Activated naive CD8-positive, alpha-beta T cell treated with anti-CD3 and anti-CD28 coated beads, Interleukin-2, amount 10 ng/mL, durations not matched to agents 7 days and 5 days (primary cell): ENCODE results near the gene DNAJB8. TPM values are rescaled to one million over a fixed set of nuclear protein-coding genes. Genes with fewer than 3 reads are reported as not detected.

Experiments used
- ATAC-seq: fragments of 150-1000 bp; cut with Tn5 transposase; one replicate; pipeline ENCODE4 v1.10.0; 2021; ENCODE audit warnings: low read depth, moderate library complexity
- POLR2A ChIA-PET: fragments of 350-600 bp; sonication (Branson Sonifier 250); formaldehyde crosslinking; loops from one replicate; lab custom pipeline; 2021; ENCODE audit warnings: antibody characterized with exemption; lab: Charles Lee
- DNase-seq: peaks from one replicate; pipeline ENCODE4 v3.0.0; 2021
- H3K27ac Mint-ChIP-seq: one replicate; pipeline ENCODE4 v1.8.0; 2022; ENCODE audit warnings: mild to moderate bottlenecking, mixed read lengths
- H3K27me3 Mint-ChIP-seq: one replicate; pipeline ENCODE4 v1.8.0; 2022; ENCODE audit warnings: mild to moderate bottlenecking, moderate library complexity, mixed read lengths
- H3K36me3 Mint-ChIP-seq: one replicate; pipeline ENCODE4 v1.8.0; 2021; ENCODE audit warnings: mild to moderate bottlenecking, mixed read lengths
- H3K4me1 Mint-ChIP-seq: one replicate; pipeline ENCODE4 v1.8.0; 2021; ENCODE audit warnings: mixed read lengths
- H3K4me3 Mint-ChIP-seq: one replicate; pipeline ENCODE4 v1.8.0; 2022; ENCODE audit warnings: mild to moderate bottlenecking, moderate library complexity, mixed read lengths
- H3K9me3 Mint-ChIP-seq: one replicate; pipeline ENCODE4 v1.8.0; 2021; ENCODE audit warnings: mixed read lengths
- total RNA-seq, 2 experiments: library from RNA; stranded (reverse); gene quantifications; one replicate each; pipeline ENCODE4 v1.2.3, GENCODE V29; 2021

Gene DNAJB8
- total RNA-seq, 2 experiments from 2014 or later, result not detected

DNA sequence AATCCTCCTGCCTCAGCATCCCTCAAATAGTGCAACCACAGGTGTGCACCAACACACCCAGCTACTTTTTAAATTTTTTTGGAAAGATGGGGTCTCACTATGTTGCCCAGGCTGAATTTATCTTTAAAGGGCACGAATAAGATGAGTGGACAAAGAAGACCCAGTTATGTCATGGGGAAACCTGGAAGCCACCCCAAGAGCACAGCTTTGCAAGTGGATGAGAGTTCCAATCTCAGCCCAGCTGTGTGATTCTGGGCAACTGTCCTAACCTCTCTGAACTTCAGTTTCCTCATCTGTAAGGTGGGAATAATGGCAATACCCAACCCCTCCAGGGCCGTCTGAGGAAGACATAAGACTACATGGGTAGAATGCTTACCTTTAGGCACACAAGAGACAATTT lies 32.2 kb downstream of the DNAJB8 start:
- Mint-ChIP-seq H3K27ac (no peak overlapping the region), H3K4me3 (no peak overlapping the region)
- POLR2A ChIA-PET, result no interaction called here

DNA sequence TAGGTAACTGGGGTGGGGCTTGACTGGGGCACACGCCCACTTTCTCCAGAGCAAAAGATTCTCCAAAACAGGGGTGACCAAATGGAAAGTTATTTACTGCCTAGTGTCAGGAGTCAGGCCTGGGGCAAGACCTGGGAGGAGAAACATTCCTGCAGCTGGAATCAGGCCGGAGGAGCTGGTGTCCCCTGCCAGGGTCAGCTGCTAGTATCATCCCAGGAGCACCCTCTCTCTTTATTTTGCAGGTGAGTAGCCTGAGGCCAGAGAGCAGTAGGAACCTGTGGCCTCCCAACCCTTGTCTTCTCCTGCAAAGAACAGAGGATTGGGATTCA lies 32.9 kb downstream of the DNAJB8 start:
- H3K4me3 Mint-ChIP-seq, result no peak overlapping the region
- ATAC-seq (no peak), DNase-seq (no peak)
- no peaks in the 10 kb centered on the region for H3K36me3 Mint-ChIP-seq
- no peak overlapping the region for H3K27ac Mint-ChIP-seq
- H3K27me3 Mint-ChIP-seq, result peaks cover 49% of the 10 kb centered on the region
- H3K9me3 Mint-ChIP-seq, result no peaks in the 10 kb centered on the region
- POLR2A ChIA-PET, result no interaction called here
- no peaks in the 10 kb centered on the region for H3K4me1 Mint-ChIP-seq

More for the DNA sequence above, 32.2 kb downstream of the DNAJB8 start:
- H3K27me3 Mint-ChIP-seq, result peaks cover 51% of the 10 kb centered on the region
- H3K36me3 Mint-ChIP-seq, result no peaks in the 10 kb centered on the region
- H3K4me1 Mint-ChIP-seq, result no peaks in the 10 kb centered on the region
- DNase-seq (no peak), ATAC-seq (no peak)
- no peaks in the 10 kb centered on the region for H3K9me3 Mint-ChIP-seq

DNA sequence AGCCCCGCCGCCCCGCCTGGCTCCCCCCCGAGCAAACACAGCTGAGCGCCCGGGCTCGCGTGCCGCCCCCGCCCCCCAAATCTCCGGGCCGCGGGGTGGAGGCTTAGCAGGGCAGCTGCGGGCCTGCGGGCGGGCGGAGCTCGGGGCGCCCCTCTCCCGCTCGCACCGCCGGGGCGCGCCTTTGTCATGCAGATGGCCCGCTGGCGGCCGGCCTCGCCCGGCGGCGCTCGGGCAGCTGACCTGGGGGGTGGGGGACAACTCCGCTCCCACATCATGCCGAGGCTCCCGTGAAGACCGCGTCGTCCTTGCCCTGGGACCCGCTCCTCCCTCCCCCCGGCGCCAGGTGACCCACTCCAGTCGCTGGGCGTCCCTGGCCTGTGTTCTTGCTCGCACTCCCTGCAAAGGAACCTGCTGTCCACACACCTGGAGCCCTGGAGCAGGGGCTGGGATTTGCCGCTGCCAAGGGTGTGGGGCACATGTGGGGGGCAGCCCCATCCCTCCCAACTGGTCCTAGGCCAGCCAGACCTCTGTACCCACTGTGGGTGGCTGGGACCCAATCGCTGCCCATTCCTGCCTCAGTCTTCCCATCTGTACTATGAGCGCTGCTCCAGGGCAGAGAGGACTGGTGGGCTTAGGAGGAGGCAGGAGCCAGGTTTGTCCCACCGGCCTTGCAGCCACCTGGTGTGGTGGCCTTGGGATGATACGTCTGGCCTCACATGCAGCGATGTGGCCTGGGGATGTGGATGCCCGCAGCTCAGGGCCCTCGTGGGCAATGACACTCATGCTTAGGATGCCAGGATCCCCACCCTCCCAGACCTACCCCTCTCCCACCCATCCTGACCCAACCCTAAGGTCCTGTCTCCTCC lies 33.5 kb downstream of the DNAJB8 start:
- no peak for ATAC-seq
- POLR2A ChIA-PET, result no interaction called here
- H3K4me1 Mint-ChIP-seq, result no peaks in the 10 kb centered on the region
- no peak overlapping the region for H3K27ac Mint-ChIP-seq
- no peak overlapping the region for H3K4me3 Mint-ChIP-seq
- peaks cover 50% of the 10 kb centered on the region for H3K27me3 Mint-ChIP-seq
- H3K36me3 Mint-ChIP-seq, result no peaks in the 10 kb centered on the region
- no peak for DNase-seq
- no peaks in the 10 kb centered on the region for H3K9me3 Mint-ChIP-seq

DNA sequence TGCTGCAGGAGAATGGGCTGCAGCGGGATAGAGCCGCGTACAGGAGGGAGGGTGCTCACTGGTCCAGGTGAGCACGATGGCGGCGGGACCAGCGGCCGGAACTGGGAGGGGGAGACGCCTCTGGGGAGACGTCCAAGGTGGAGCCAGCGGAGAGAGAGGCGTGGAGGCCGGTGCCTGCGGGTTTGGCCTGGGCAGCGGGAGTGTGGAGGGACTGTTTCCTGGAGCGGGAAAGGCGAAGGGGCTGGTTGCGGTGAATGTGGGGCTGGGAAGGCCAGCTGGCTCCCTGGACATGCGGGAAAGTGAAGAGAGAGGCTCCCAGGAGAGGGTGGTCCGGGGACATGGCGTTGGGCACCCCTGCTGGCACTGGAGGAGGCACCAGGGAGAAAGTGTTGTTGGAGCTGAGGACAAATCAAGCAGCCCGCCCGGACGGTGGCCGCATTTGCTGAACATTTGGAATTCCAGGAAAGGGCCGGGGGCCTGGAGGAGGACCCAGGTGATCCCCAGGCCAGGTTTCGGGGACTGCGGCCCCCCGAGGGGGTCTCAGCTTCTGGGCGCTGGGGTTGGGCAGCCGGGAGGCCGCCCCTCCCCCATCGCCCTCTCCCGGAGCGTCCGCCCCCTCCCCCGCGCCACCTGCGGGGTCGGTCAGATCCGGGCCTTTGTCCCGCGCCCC lies 34.3 kb downstream of the DNAJB8 start:
- Mint-ChIP-seq H3K27me3 (peaks cover 55% of the 10 kb centered on the region), H3K4me1 (no peaks in the 10 kb centered on the region), H3K4me3 (no peak overlapping the region), H3K9me3 (no peaks in the 10 kb centered on the region), H3K27ac (no peak overlapping the region), H3K36me3 (no peaks in the 10 kb centered on the region)
- DNase-seq, result no peak
- ATAC-seq, result no peak
- POLR2A ChIA-PET, result no interaction called here

DNA sequence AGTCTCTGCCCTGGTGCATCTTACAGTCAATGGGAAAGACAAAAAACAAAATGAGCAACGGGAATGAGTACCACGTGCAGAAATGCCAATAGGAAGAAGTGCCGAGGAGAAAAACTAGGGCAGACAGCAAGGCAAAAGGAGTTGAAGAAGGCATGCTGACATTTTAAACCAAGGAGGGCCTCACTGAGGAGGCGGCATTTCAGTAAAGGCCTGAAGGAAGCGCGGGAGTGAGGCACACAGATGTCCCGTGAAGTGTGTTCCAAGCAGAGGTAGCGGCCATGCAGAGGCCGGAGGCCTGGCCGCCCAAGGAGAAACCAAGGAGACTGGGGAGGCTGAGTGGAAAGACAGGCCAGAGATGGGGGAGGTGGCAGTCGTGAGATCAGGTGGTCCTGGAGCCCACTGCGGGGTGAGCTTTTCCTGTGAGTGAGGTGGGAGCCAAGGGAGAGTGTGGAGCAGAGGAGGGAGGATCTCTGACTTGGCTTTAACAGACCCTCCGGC lies 34.8 kb downstream of the DNAJB8 start:
- Mint-ChIP-seq H3K27me3 (peaks cover 55% of the 10 kb centered on the region), H3K4me1 (no peaks in the 10 kb centered on the region), H3K36me3 (no peaks in the 10 kb centered on the region), H3K4me3 (no peak overlapping the region), H3K9me3 (no peaks in the 10 kb centered on the region), H3K27ac (no peak overlapping the region)
- ATAC-seq (no peak), DNase-seq (no peak)
- POLR2A ChIA-PET, result no interaction called here

DNA sequence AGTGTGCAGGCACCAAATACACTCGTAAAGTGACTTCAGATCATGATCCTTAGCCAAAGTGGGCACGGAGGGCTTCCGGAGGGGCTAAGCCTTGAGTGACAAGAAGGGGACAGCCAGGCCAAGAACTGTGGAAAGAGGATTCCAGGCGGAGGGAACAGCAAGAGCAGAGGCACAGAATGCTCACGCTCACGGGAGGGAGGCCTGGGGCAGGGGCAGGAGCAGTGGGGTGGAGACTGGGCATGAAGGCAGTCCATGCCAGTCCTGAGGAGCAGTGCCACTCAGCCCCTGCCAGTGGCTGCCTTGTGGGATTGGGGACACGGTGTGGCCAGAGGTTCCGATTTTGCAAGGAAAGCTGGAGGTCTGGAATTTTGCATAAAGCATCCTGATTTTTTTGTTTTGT lies 36.0 kb downstream of the DNAJB8 start:
- no peak for ATAC-seq
- H3K4me3 Mint-ChIP-seq, result no peak overlapping the region
- no peaks in the 10 kb centered on the region for H3K36me3 Mint-ChIP-seq
- POLR2A ChIA-PET, result no interaction called here
- no peaks in the 10 kb centered on the region for H3K4me1 Mint-ChIP-seq
- H3K9me3 Mint-ChIP-seq, result no peaks in the 10 kb centered on the region
- H3K27me3 Mint-ChIP-seq, result peaks cover 47% of the 10 kb centered on the region
- no peak overlapping the region for H3K27ac Mint-ChIP-seq
- DNase-seq, result no peak

DNA sequence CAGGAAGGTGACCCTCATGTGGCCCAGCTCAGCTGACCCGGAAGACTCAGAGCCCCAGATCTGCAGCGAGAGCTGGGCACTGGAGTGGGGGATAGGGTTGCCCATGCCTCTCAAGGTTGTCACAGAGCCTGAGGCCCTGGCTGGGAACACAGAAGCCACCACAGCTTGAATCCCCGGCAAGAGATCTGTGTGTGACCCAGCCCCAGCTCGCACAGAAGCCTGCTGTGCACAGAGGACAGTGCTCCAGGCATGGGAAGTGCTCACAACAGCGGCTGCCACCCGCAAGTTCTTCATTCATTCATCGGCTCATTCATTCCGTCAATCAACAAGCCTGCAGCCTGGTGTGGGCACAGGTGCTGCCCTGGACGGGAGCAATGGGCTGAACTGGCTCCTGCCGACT lies 36.4 kb downstream of the DNAJB8 start:
- ATAC-seq (no peak), DNase-seq (no peak)
- Mint-ChIP-seq H3K4me3 (no peak overlapping the region), H3K27ac (no peak overlapping the region), H3K36me3 (no peaks in the 10 kb centered on the region), H3K27me3 (peaks cover 47% of the 10 kb centered on the region), H3K9me3 (no peaks in the 10 kb centered on the region), H3K4me1 (no peaks in the 10 kb centered on the region)
- POLR2A ChIA-PET, result interaction anchor here (0.5 kb wide), 1 partner anchor 277 kb away, joined by 3 read pairs; no protein-coding TSS in a partner anchor

DNA sequence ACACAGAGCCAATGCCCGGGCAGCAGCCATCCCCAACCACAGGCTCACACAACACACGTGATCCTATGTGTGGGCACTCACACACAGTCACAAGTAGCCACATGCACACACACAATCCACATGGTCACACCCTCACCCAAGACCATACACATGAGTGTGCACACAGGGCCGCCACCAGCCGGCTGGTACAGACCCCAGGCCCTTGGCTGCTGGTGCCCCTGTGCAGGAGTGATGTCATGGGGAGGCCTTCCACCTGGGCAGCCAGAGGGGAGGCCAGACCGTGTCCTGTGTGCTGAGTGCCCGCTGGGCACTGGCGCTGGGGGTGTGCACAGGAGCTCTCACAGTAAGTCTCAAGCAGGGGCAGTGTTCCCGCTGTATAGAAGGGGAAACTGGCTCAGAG lies 36.9 kb downstream of the DNAJB8 start:
- DNase-seq (no peak), ATAC-seq (no peak)
- Mint-ChIP-seq H3K4me1 (no peaks in the 10 kb centered on the region), H3K27me3 (peaks cover 47% of the 10 kb centered on the region), H3K36me3 (no peaks in the 10 kb centered on the region), H3K9me3 (no peaks in the 10 kb centered on the region), H3K4me3 (no peak overlapping the region), H3K27ac (no peak overlapping the region)
- POLR2A ChIA-PET, result interaction anchor here (0.5 kb wide), 1 partner anchor 276 kb away, joined by 3 read pairs; no protein-coding TSS in a partner anchor

DNA sequence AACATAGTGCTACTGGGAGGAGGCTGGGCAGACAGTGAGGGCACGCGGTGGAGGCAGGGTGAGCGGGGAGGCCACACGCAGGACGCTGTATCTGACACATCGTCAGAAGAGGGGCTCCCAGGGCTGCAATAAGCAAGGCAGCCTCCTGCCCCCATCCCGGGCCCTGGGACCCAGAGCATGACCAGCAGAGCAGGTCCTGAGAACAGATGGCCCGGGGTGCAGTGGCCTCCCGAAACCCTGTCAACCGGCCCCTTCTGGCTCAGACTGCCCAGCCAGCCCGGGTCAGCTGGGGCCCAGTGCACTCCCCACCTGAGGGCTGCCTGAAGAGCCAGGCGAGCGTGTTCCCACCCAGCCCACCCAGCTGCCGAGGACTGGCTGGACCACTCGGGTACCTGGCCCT lies 37.4 kb downstream of the DNAJB8 start:
- Mint-ChIP-seq H3K9me3 (no peaks in the 10 kb centered on the region), H3K27ac (no peak overlapping the region), H3K27me3 (peaks cover 42% of the 10 kb centered on the region), H3K4me1 (no peaks in the 10 kb centered on the region), H3K4me3 (no peak overlapping the region), H3K36me3 (no peaks in the 10 kb centered on the region)
- POLR2A ChIA-PET, result no interaction called here
- DNase-seq (no peak), ATAC-seq (no peak)

DNA sequence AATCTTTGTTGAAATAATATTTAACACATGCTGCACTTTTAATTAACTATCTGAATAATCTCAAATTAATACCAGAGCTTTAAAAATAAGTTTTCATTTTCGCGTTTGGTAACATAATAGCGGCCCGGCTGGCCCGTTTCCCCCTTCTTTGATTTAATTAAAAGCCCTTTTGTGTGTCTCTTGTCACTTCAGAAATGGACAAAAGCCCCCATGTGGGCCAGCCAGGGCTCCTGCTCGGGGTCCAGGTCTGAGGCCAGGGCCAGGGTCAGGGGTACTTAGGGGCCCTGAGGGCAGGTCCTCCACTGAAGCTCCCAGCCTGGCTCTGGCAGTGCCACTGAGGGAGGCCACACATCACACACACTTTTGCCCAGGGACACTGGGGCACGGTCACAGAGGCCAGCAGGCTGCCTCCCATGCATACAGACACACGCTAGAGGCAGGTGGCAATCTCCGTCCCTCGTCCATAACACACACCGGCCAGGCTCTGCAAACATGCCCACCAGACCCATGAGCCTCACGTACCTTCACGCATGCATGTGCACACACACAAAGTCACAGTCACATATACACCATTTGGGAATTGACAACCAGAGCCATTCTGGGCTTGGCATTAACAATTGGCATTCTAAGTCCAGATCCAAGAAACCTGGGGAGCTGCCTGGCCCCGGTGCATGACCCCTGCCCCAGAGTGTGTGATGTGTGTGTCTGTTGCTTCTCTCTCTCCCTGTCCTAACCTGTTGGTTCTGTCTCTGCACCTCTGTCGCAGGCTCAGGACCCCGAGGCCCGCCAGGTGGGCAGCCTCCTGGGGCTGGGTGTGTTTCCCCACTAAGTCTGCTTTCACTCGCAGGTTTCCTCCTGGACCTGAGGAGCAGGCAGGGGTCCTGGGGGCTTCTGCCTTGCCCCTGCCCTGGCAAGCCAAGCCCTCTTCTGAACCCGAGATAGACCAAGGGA lies 38.5 kb downstream of the DNAJB8 start:
- no peak overlapping the region for H3K4me3 Mint-ChIP-seq

DNA sequence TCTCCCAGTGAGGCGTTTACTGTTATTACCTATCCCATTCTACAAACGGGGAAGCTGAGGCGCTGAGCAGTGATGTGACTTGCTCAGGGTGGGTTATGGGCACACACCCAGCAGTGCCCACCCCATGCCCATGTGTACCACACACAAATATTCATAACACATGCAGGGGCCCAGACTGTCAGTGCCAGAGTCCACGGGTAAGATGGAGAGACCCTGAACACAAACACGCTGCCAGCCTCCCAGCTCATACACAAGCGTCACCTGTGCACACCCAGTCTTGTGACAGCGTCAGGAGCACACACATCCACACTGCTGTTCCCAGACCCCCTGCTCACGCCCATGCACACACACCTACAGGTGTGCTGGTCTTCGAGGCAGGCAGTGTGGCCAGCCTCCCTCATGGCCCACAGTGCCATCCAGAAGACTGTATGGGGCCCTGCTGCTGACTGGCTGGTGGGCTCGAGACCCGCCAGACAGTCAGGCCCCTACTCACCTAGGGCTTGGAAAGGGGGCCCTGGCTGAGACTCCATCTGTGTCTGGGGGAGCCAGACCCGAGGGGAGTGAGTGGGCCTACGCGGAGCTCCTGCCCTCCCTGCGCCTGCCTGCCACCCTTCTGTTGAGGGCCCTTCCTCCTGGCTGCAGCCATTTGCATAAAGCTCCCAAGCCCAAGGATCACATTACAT lies 39.4 kb downstream of the DNAJB8 start:
- Mint-ChIP-seq H3K4me1 (peaks cover 2% of the 10 kb centered on the region), H3K9me3 (no peaks in the 10 kb centered on the region), H3K36me3 (no peaks in the 10 kb centered on the region), H3K27ac (no peak overlapping the region), H3K4me3 (no peak overlapping the region), H3K27me3 (peaks cover 35% of the 10 kb centered on the region)
- no peak for ATAC-seq
- no peak for DNase-seq
- POLR2A ChIA-PET, result no interaction called here

More for the DNA sequence above, 38.5 kb downstream of the DNAJB8 start:
- POLR2A ChIA-PET, result no interaction called here
- DNase-seq (no peak), ATAC-seq (no peak)
- no peak overlapping the region for H3K27ac Mint-ChIP-seq
- no peaks in the 10 kb centered on the region for H3K36me3 Mint-ChIP-seq
- H3K4me1 Mint-ChIP-seq, result peaks cover 2% of the 10 kb centered on the region
- H3K27me3 Mint-ChIP-seq, result peaks cover 37% of the 10 kb centered on the region
- H3K9me3 Mint-ChIP-seq, result no peaks in the 10 kb centered on the region

DNA sequence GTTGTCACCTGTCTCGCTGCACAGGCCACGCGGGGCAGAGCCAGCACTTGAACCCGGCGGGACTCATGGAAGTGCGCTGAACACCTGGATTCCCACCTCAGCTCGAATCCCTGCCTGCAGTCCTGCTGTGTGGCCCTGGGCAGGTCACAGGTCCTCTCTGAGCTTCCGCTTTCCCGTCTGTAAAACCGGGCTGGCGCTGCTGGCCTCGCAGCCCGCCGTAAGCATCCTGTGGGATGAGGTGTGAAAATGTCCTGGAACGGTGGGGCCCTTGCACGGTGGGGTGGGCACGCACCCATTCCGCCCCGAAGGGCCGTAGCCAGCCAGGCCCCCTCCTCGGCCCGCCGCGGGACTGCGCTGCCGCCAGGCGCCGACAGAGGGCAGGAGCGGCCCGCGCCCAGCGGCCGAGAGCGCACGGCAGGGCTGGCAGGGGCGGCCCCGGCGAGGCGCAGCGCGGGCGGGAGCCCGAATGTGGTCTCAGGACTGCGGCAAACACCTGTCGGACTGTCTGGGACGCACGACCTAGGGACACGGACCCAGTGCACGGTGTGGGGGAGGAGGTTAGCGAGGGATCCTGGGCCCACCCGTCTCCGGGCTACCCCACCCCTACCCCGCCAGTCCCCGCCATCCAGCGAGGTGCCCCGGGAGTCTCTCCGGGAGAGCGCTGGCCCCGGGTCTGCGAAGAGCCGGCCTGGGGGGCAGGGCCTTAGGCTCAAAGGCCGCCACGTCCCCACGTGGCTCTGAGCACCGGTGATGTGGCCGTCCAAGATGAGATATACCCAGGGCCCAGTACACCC lies 40.4 kb downstream of the DNAJB8 start:
- Mint-ChIP-seq H3K9me3 (no peaks in the 10 kb centered on the region), H3K36me3 (no peaks in the 10 kb centered on the region), H3K27ac (no peak overlapping the region), H3K4me1 (peaks cover 2% of the 10 kb centered on the region), H3K27me3 (peaks cover 25% of the 10 kb centered on the region), H3K4me3 (no peak overlapping the region)
- peak; percentile 84 for ATAC-seq
- DNase-seq, result peak; percentile 85
- POLR2A ChIA-PET, result no interaction called here
